ENCODE results near the gene CLMN.

The CLMN gene

DNA sequence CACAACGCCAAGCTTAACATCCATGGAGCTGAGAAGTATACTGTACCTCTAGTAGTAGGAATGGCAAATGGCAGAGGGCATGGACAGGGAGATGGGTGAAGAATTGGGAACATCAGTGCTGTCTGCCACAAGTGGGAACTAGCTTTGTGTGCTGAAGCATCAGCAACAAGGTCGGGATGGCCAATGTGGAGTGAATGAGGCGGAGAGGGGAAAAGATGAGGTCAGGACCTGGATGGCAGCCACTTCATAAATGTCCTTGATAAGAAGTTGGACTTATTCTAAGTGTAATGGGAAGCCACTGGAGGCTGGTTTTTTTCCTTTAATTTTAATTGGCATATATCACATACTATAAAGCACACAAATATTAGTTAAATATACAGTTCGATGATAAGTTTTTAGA, 21.9 kb upstream of the CLMN start:
- no peak for DNase-seq (ENCODE audit: low read depth in 2 of 2, low spot score in 1 of 2)

DNA sequence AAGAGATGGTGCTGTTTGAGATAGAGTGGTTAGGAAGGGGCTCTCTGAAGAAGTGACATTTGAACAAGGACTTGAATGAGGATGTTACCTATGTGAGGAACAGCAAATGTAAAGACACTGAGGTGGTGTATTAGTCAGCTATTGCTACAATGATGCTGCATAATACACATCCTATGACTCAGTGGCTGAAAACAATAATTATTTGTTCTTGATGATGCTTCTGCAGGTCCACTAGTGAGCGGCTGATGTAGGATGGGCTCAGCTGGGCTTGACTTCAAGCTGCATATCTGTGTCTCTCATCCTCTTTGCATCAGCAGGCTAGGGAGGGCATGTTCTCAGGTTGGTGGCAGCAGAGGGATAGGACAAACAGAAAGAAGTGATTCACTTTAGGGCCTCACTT, 21.4 kb upstream of the CLMN start:
- DNase-seq (ENCODE audit: low read depth in 2 of 2, low spot score in 1 of 2) = no peak

DNA sequence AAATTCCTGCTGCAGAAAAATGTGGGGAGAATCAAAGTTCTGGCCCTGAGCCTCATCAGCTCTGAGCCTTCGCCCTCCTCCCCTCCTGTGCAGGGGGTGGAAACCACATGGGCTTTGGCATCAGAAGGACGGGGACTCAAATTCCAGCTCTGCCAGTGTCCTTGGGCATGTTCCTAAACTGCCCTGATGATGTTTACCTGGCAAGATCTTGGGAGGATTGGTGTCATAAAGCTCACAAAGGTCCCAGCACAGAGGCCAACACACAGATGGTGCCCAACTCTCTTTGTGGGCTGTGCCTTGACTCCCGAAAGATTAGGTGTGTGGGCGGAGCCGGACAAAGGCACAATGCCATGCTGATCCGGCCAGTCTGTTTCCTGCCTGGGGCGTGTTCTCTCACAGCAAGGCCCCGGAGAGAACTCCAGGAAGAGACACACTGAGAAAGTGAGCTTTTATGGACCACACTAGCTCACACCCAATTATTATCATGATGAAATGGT, 20.5 kb upstream of the CLMN start:
- no peak for DNase-seq (ENCODE audit: low read depth in 2 of 2, low spot score in 1 of 2)

DNA sequence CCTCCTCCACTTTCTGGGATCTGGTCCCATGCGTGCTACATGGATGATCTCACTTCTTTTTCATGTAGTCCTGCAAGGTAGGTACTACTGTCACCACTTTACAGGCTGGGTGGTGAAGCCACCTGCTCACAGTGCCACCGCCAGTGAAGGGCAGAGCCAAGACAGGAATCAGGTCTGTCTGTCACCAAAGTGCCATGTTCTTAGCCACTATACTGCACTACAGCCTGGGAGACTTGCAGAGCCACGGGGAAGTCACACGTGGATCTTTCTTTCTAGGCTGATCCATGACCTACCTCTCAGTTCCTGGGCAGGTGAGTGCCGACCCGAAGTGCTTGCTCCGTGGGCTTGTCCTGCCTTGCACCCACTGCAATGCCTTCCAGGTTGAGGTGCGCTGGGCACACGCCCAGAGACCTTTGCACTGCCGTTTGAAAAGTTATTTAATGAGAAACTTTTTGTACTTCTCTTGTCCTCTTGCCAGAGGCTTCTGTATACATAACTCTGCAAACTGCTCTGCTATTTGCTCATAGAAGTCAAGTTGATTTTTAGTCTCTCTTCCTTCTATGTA, 19.7 kb upstream of the CLMN start:
- DNase-seq (ENCODE audit: low read depth in 2 of 2, low spot score in 1 of 2) = no peak

DNA sequence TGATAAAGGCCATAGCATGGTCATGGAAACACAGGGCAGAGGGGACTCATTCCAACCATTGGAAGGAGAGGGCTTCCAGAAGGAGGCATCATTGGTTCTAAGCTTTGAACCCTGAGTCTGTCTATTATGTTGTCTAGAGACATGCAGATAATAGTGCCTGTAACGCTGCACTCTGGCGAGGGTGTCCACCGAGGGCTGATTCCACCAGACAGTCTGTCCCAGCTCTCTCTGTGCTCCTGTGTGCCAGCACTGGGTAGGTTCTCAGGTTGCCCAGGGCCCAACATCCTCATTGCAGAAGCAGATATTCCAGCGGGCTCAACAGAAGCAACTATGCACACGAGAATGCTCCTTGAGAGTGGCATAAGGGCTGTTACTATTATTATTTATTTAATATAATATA, 18.7 kb upstream of the CLMN start:
- no peak for DNase-seq (ENCODE audit: low read depth in 2 of 2, low spot score in 1 of 2)

DNA sequence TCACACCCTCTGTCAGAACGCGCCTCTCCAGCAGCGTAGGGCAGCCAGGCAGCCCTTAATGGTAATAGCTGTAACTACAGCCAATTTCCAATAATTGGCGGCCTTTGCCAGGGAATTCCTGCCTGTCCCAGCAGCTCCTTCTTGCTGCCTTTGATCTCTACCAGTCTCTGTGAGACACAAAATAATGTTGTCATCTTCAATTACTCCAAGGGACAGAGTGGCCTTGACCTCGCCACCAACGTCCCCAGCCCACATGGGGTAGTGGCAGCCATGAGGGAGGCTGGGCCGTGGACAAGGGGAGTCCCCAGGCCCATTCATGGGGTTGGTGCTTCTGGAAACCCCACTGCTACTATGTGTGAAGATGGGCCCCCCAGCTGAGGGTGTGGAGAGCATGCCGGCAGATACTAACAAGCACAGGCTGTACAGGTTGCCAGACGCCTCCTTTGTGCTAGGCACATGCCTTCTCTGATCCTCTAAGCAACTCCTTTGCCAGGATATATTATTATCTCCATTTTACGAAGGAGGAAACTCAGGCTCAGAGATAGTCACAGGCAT, 17.4 kb upstream of the CLMN start:
- no peak for DNase-seq (ENCODE audit: low read depth in 2 of 2, low spot score in 1 of 2)

- DNase-seq (ENCODE audit: low read depth in 2 of 2, low spot score in 1 of 2) = no peak
Observed at GRCh38 chr14:95336192-95336760, 16.6 kb upstream of the CLMN start.

DNA sequence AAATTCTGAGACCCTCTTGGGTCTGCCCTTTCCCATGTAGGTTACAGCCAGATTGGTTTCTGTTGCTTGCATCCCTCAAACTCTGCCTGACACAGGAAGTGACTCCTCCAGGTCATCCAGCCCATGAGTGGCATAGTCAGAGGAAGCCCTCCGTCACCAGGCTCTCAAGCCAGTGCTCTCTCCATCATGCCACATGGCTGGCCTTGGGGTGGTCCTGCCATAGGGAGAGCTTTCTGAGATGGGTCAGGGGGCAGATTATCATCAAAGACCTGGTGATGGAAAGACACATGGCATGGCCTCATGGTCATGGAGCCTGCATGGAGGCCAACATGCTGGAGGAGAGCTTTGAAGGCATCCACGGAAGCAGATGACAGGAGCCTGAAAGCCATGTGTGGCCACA, 15.4 kb upstream of the CLMN start:
- no peak for DNase-seq (ENCODE audit: low read depth in 2 of 2, low spot score in 1 of 2)

GRCh38 chr14:95334044-95334443, 14.3 kb upstream of the CLMN start:
- no peak for DNase-seq (ENCODE audit: low read depth in 2 of 2, low spot score in 1 of 2)

GRCh38 chr14:95332641-95333040, 12.9 kb upstream of the CLMN start:
- DNase-seq (ENCODE audit: low read depth in 2 of 2, low spot score in 1 of 2) = no peak

DNA sequence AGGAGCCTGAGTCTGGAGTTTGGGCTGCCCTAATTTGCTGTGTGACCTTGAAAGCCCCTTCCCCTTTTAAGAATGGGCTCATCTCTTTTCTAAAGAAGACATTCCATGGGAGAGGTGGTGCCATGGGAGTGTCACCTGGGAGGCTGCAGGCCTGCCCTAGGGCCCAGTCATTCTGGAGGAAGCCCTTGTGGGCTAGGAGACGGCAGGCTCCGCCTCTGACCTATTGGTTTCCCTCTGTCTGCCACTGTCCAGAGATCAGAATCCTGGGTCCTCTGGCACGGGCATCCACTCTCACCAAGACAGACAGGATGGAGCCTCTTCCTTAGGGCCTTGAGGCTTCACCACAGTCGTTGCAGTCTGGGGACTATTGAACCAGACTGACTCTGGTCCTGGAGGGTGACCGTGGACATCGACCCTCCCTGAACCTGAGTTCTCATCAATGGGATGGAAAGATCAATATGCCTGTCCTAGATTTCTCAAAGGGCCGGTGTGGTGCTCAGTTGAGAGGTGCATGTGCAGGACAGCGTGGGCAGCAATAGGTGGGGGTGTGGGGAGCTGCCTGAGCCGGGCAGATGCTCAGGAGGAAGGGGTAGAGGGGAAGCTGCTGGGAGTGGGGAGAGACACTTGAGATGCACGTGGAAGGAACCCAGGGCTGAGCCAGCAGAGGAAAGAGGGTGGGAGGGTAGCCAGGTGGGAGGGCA, 12.2 kb upstream of the CLMN start:
- DNase-seq (ENCODE audit: low read depth in 2 of 2, low spot score in 1 of 2) = no peak

DNA sequence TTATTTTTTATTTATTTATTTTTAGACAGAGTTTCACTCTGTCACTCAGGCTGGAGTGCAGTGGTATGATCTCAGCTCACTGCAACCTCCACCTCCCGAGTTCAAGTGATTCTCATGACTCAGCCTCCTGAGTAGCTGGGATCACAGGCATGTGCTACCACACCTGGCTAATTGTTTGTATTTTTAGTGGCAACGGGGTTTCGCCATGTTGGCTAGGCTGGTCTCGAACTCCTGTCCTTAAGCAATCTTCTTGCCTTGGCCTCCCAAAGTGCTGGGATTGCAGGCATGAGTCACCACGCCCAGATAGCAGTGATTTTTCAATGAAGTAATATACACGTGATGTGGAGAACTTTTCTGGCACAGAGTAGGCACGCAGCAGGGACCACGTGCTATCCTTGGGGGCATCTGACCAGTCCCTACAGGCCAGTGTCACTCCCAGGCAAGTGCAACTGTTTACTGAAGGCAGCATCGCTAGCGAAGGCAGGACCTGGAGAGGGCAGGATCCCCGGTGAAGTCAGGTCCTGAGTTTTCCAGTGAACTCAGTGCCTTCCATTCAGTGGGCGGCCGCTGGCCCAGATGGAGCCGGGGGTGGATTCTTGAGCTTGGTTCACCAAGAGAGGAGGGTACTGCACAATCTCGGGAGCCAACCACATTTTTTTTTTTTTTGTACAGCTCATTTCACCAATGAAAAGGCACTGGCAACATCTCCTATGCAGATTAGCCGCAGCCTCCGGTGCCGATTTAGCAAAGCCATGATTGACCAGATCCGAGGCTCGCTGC, 11.1 kb upstream of the CLMN start:
- no peak for DNase-seq (ENCODE audit: low read depth in 2 of 2, low spot score in 1 of 2)

DNA sequence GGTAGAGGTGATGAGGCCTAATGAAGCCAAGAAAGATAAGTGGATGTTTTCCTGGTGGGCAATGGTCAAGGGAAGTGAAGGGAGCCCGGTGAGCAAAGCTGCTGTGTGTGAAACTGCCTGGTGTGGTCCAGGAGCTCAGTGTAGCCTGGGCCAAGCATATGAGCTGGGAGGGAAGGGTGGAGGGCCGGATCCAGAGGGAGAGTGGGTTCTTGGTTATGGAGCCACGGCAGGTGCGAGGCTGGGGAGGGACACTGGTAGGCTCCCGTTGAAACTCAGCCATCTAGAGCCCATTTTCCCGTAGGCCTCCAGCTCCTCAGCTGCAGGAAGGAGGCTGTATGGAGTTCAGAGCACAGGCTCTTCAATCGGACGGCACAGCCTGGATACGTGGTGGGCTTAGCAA, 10.2 kb upstream of the CLMN start:
- no peak for DNase-seq (ENCODE audit: low read depth in 2 of 2, low spot score in 1 of 2)

GRCh38 chr14:95328729-95329503, 9.2 kb upstream of the CLMN start:
- DNase-seq (ENCODE audit: low read depth in 2 of 2, low spot score in 1 of 2) = no peak

GRCh38 chr14:95327558-95328374, 8.1 kb upstream of the CLMN start:
- no peak for DNase-seq (ENCODE audit: low read depth in 2 of 2, low spot score in 1 of 2)

- no peak for DNase-seq (ENCODE audit: low read depth in 2 of 2, low spot score in 1 of 2)
Observed at GRCh38 chr14:95326987-95327386, 7.3 kb upstream of the CLMN start.

GRCh38 chr14:95323917-95324316, 4.2 kb upstream of the CLMN start:
- no peak for DNase-seq (ENCODE audit: low read depth in 2 of 2, low spot score in 1 of 2)

GRCh38 chr14:95323361-95323760, 3.7 kb upstream of the CLMN start:
- no peak for DNase-seq (ENCODE audit: low read depth in 2 of 2, low spot score in 1 of 2)

DNA sequence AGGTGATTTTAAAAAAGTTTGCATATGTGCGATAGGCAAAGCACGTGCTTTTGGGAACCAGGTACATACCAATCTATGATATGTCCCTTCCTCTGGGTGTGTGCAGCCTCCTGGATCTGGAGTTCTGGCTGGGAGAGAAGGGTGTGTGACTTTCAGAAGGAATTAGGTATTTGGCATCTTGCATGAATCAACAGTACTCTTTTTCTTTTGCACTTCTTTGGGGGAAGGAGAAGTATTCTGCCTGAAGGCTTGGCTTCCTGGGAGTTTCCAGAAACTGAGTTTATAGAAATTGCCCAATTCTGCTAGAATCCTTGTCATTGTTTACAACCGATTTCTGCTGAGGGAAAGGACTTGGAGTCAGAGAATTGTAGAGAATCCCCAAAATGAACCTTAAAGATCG, 2.9 kb upstream of the CLMN start:
- no peak for DNase-seq (ENCODE audit: low read depth in 2 of 2, low spot score in 1 of 2)

All from stimulated activated CD8-positive, alpha-beta memory T cell treated with anti-CD3 and anti-CD28 coated beads, Interleukin-4, amount 100 ng/mL, for 1 hour (primary cell).